Measurements from ENCODE around the gene ZNF814. TPM values are rescaled to one million over a fixed set of nuclear protein-coding genes. Genes with fewer than 3 reads are reported as not detected.

The ZNF814 gene
- total RNA-seq, 1 experiment from 2014 or later = 11.1 TPM

DNA sequence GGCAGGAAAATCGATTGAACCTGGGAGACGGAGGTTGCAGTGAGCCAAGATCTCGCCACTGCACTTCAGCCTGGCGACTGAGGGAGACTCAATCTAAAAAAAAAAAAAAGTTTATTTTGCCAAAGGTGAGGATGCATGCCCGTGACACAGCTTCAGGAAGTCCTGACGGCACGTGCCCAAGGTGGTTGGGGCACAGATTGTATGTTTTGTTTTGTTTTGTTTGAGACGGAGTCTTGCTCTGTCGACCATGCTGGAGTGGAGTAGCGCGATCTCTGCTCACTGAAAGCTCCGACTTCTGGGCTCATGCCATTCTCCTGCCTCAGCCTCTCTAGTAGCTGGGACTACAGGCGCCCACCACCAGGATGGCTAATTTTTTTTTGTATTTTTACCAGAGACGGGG is 70.9 kb downstream of the ZNF814 start:
- no peak for DNase-seq (ENCODE audit: low spot score)

GRCh38 chr19:57816652-57817051 is 72.2 kb downstream of the ZNF814 start:
- no peak for DNase-seq (ENCODE audit: low spot score)

GRCh38 chr19:57815247-57816075 is 73.4 kb downstream of the ZNF814 start:
- DNase-seq (ENCODE audit: low spot score) = peak; percentile 61

DNA sequence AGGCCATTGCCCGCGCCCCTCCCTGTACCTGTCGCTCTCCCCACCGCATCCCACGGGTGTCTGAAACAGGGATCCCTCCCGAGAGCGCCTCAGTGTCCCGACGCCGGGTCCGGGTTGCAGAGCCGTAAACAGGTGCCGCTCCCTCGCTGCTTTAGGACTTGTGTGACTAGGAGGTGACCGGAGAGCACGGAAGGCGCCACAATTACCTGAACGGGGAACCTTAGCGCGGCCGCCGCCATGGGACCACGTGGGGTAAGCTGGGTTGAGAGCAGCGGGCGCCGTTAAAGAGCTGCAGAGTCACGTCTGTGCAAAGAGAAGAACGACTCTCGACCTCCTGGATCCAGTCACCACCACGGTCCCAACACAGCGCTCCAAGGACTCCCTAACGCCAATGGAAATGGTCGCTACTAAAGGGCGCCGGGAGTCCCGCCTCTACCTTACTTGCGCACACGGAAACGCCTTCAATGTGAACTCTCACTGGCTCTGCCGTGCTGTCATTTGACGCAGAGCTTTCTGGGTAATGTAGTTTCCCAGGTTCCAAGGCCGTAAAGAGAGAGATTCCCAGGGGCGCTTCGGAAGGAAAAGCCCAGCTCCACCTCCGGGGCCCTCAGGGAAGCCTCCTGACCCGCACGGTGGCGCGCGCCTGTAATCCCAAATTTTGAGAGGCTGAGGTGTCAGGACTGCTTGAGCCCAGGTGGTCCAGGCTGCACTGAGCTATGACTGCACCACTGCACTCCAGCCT is 74.2 kb downstream of the ZNF814 start, which contains the start of gene ZNF552:
ZNF552 (minus strand) TSS at position 409 of the 742 bp plus-strand sequence; CDS start at position 239, 170 bp downstream.
- peak; percentile 98 for DNase-seq (ENCODE audit: low spot score)

DNA sequence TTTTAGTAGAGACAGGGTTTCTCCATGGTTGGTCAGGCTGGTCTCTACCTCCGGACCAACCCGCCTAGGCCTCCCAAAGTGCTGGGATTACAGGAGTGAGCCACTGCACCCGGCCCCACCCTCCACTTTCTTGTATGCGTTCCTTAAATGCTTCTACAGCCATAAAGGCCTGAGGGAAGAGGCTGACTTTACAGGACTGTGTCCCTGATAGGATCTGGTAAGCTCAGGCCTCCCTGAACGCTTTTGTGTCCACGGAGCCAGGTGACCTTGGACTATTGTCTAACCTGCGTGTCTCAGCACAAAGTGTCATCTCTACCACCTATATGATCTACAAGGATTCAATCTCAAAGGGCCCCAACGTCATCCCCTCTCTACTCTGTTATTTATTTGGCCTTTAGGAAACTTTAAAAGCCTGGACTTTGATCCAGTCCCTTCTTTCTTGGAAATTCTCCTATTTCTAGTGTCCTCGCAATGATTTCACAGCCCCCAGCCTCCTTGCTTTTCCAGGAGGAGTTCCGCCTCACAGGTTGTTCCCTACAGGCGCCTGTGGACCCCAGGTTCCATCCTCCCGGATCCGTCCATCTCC is 74.8 kb downstream of the ZNF814 start:
- peak; percentile 65 for DNase-seq (ENCODE audit: low spot score)

DNA sequence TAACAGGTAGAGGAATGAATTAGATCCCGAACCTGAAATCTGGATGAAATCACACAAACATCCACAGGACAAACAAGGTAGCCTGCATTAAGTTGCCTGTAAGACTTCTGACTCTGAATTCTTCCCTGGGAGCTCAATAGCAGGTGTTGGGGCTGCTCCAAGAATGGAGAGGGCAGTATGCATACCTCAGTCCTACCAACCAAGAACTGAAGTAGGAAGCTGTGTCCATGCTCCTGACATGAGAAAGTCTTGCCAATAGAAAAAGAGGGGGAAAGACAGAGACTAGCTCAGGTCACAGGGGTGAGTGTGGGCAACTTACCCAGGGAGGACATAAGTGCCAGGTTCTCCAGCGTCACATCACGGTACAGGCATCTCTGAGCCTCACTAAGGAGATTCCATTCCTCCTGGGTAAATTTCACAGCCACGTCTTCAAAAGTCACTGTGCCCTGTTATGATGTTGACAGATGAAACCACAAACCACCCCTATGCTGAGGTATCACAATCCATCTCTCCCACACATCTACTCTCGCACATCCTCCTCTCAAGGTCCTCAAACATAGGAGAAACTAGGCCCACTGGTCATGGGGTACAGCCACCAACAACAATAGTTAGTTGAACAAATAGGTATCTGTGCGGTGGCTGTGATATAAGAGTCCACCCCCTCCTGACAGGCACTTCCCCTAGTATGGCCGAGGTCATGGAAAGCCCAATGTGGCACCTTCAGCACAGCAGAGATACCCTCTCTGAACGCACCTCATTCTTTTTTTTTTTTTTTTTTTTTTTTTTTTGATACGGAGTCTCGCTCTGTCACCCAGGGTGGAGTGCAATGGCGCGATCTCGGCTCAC is 75.6 kb downstream of the ZNF814 start:
- DNase-seq (ENCODE audit: low spot score) = peak; percentile 44

- DNase-seq (ENCODE audit: low spot score) = no peak
Measured at GRCh38 chr19:57812226-57812625, 76.6 kb downstream of the ZNF814 start.

DNA sequence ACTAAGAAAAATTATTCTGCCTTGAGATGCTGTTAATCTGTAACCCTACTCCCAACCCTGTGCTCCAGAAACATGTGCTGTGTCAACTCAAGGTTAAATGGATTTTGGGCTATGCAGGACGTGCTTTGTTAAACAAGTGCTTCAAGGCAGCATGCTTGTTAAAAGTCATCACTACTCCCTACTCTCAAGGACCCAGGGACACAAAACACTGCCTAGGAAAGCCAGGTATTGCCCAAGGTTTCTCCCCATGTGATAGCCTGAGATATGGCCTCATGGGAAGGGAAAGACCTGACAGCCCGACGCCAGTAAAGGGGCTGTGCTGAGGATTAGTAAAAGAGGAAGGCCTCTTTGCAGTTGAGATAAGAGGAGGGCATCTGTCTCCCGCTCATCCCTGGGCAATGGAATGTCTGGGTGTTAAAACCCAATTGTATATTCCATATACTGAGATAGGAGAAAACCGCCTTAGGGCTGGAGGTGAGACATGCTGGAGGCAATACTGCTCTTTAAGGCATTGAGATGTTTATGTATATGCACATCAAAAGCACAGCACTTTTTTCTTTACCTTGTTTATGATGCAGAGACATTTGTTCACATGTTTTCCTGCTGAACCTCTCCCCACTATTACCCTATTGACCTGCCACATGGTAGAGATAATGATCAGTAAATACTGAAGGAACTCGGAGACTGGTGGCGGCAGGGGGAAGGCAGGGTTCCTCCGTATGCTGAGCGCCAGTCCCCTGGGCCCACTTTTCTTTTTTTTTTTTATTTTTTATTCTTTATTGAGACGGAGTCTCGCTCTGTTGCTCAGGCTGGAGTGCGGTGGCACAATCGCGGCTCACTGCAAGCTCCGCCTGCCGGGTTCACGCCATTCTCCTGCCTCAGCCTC is 78.2 kb downstream of the ZNF814 start:
- peak; percentile 72 for DNase-seq (ENCODE audit: low spot score)

GRCh38 chr19:57807541-57807940 is 81.3 kb downstream of the ZNF814 start:
- DNase-seq (ENCODE audit: low spot score) = no peak

DNA sequence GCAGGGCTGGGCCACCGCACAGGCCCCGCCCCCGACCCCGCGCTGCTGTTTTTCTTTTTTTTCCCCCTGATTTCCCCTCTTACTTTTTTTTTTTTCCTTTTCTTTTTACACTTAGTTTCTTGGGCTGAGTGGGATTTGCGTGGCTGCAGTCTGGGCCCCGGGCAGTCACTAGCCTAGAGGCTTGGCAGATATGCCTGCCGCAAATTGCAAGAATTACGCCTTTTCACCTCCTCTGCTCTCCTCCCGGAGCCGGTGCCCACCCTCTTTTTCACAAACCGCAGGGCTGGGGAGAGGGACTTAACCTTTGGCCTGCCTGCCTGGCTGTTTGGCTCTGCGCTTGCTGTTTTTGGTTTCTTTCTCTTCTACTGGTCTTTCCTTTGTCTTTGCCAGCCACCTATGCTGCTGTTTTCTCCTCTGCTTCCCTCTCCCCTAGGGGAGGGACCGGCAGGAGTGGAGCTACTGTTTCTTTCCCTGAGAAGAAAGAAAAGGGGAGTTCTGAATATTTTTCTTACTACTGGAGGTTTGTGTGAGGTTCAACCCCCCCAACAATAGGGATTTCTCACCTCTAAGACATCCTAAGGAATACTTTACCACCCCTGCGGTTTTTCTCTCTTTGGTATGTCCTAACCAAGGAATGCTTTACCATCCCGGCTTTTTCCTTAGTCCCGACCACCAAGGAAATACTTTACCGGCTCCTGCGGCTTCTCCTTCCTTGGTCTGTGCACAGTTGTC is 85.1 kb downstream of the ZNF814 start:
- peak; percentile 96 for DNase-seq (ENCODE audit: low spot score)

- peak; percentile 71 for DNase-seq (ENCODE audit: low spot score)
Measured at GRCh38 chr19:57803265-57803593, 85.6 kb downstream of the ZNF814 start.

- peak; percentile 84 for DNase-seq (ENCODE audit: low spot score)
Measured at GRCh38 chr19:57802269-57802668, 86.6 kb downstream of the ZNF814 start.

- DNase-seq (ENCODE audit: low spot score) = no peak
Measured at GRCh38 chr19:57800696-57801095, 88.1 kb downstream of the ZNF814 start.

Other genes with a start within 250 kb of the ZNF814 start
- gene ZSCAN4, start 220.1 kb downstream of the ZNF814 start, total RNA-seq (2014; rRNA removed; shearing (Covaris generic)) = not detected in 2 replicates
- 25.5 and 26.5 TPM in 2 replicates for gene ZNF551, start 207.1 kb downstream of the ZNF814 start, total RNA-seq (2014; rRNA removed; shearing (Covaris generic))
- gene ZNF154, start 179.8 kb downstream of the ZNF814 start, total RNA-seq (2014; rRNA removed; shearing (Covaris generic)) = 0.05 TPM in 1 of 2 replicates, not detected in the other
- not detected in 2 replicates for gene ZNF671, start 161.4 kb downstream of the ZNF814 start, total RNA-seq (2014; rRNA removed; shearing (Covaris generic))
- gene ZNF776, start 142.2 kb downstream of the ZNF814 start, total RNA-seq (2014; rRNA removed; shearing (Covaris generic)) = 11.4 and 14.6 TPM in 2 replicates
- gene ZNF586, start 119.4 kb downstream of the ZNF814 start, total RNA-seq (2014; rRNA removed; shearing (Covaris generic)) = 18.3 and 18.5 TPM in 2 replicates
- gene ZNF552, start 74.1 kb downstream of the ZNF814 start, total RNA-seq (2014; rRNA removed; shearing (Covaris generic)) = 17.3 and 22.3 TPM in 2 replicates
- 32.1 and 40.0 TPM in 2 replicates for gene ZNF587B, start 58.7 kb downstream of the ZNF814 start, total RNA-seq (2014; rRNA removed; shearing (Covaris generic))
- 33.7 and 39.4 TPM in 2 replicates for gene ZNF587, start 39.2 kb downstream of the ZNF814 start, total RNA-seq (2014; rRNA removed; shearing (Covaris generic))
- gene ZNF417, start 27.6 kb upstream of the ZNF814 start, total RNA-seq (2014; rRNA removed; shearing (Covaris generic)) = 9.4 and 9.8 TPM in 2 replicates
- not detected in 2 replicates for gene ZNF418, start 46.4 kb upstream of the ZNF814 start, total RNA-seq (2014; rRNA removed; shearing (Covaris generic))
- gene ZNF256, start 58.7 kb upstream of the ZNF814 start, total RNA-seq (2014; rRNA removed; shearing (Covaris generic)) = not detected in 2 replicates
- not detected in 2 replicates for gene C19orf18, start 85.5 kb upstream of the ZNF814 start, total RNA-seq (2014; rRNA removed; shearing (Covaris generic))
- not detected in 2 replicates for gene ZNF606, start 113.8 kb upstream of the ZNF814 start, total RNA-seq (2014; rRNA removed; shearing (Covaris generic))
- not detected in 2 replicates for gene ZSCAN1, start 145.0 kb upstream of the ZNF814 start, total RNA-seq (2014; rRNA removed; shearing (Covaris generic))
- not detected in 2 replicates for gene ZNF135, start 170.2 kb upstream of the ZNF814 start, total RNA-seq (2014; rRNA removed; shearing (Covaris generic))
- gene ZSCAN18, start 209.2 kb upstream of the ZNF814 start, total RNA-seq (2014; rRNA removed; shearing (Covaris generic)) = not detected in 2 replicates

Data from HT-29 (cell line).